LNCAP (cell line): ENCODE measurements around the gene TMCC1.

Experiments
- CTCF ChIP-seq: fragments of 450-650 bp; IDR thresholded peaks from 2 replicates; pipeline ENCODE4 v1.5.1; 2017; ENCODE audit warnings: mild to moderate bottlenecking

The TMCC1 gene

GRCh38 chr3:129796146-129796545 is 97.4 kb downstream of the TMCC1 start:
- TF ChIP-seq CTCF = no peak

DNA sequence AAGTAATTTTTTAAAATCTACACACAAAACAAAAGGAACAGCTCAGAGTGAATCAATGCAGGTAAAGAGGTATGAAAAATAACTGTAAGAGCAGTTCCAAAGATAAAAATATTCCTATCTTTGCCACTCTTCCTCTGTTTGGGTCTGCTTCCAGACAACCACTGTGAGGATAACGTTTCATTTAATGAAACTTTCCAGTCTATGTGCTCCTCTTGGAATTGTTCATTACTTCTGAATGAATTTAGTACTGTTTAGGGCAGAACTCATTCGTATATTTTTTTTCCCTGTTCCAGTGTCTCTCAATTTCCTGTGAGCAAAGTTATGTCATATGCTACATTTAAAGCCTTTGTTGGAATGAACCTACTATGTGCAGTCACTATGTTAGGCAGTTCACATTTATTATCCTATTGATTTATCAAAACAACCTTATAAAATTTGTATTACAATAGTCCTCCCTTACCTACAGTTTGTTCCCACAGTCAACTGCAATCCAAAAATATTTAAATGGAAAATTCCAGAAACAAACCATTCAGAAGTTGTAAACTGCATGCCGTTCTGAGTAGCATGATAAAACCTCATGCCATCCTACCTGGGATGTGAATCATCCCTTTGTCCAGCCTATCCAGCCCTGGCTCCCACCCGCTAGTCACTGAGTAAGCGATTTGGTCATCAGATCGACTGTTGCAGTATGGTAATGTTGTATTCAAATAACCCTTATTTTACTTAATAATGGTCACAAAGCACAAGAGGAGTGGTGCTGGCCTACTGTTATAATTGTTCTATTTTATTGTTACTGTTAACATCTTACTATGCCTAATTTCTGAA is 98.1 kb downstream of the TMCC1 start:
- TF ChIP-seq CTCF = no peak

GRCh38 chr3:129794311-129795185 is 99.0 kb downstream of the TMCC1 start:
- TF ChIP-seq CTCF = no peak

DNA sequence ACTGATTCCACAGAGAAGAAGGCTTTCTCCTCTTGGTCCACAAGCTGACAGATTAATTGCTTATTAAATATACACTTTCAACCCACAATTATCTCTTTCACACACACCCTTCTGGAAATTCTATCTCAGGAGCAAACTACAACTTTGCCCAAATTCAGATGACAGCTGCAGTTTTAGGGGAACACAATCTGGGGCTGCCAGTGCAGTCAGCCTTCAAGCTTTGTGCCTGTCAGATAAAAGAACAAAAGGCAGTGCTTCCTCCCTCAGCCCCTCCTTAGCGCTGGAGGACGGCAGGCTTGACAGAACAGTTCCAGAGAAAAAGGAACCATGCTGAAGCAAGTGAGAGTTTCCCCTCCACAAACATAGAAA is 99.6 kb downstream of the TMCC1 start:
- no peak for TF ChIP-seq CTCF

GRCh38 chr3:129793319-129793718 is 100.2 kb downstream of the TMCC1 start:
- no peak for TF ChIP-seq CTCF

- no peak for TF ChIP-seq CTCF
Measured at GRCh38 chr3:129783470-129783869, 110.0 kb downstream of the TMCC1 start.

DNA sequence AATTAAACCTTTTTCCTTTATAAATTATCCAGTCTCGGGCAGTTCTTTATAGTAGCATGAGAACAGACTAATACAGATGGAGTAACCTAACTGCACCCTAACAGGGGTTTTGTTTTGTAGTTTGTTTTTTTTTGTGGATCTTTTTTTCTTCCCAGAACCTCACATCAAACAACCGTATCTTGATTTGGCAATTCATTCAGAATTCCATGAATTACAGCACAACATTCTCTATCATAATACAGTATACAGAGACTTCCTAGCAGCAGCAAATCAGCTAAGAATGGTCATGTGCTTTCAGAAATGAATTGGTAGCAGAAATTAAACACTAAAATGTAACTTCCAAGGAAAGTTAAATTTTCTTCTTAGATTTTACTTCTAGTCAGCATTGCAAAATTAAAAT is 114.6 kb downstream of the TMCC1 start:
- TF ChIP-seq CTCF = no peak
